Erythroblast (primary cell): ENCODE data around the gene RS1.

Source experiments
- GATA1 ChIP-seq: IDR thresholded peaks from 2 replicates; pipeline ENCODE4 v1.6.1; 2011; ENCODE audit warnings: low read depth, mild to moderate bottlenecking, control low read depth, low read length, moderate library complexity
- POLR2A ChIP-seq: IDR thresholded peaks from 2 replicates; pipeline ENCODE4 v1.6.1; 2011; ENCODE audit warnings: mild to moderate bottlenecking, low read length

GRCh38 chrX:18677161-18677869 lies 5.4 kb upstream of the RS1 start:
- no peak for TF ChIP-seq POLR2A
- TF ChIP-seq GATA1, result no peak
